ENCODE data around the gene HEPACAM2.
A peak's percentile ranks its signal among the peaks of the same experiment; 100 is the strongest.

HEPACAM2 gene

DNA sequence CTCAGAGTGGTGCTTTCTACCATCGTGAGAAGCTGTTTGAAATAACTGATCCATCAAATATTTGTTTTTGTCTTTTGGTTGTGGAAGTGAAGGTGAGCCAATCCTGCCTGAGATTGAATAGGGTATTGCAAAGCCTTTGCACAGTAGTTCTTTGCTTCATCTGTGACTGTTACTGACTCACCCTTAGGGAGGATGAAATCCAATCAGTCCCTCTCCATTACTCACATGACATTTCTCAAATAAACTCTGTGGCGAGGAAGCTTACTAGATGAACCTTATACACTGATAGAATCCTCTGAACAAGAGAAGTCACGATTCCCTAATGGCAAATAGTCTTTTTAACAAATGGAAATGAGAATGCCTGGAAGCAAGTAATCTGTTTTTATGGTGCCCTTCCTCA, 31.9 kb downstream of the HEPACAM2 start:
- TF ChIP-seq, protein P1, sequence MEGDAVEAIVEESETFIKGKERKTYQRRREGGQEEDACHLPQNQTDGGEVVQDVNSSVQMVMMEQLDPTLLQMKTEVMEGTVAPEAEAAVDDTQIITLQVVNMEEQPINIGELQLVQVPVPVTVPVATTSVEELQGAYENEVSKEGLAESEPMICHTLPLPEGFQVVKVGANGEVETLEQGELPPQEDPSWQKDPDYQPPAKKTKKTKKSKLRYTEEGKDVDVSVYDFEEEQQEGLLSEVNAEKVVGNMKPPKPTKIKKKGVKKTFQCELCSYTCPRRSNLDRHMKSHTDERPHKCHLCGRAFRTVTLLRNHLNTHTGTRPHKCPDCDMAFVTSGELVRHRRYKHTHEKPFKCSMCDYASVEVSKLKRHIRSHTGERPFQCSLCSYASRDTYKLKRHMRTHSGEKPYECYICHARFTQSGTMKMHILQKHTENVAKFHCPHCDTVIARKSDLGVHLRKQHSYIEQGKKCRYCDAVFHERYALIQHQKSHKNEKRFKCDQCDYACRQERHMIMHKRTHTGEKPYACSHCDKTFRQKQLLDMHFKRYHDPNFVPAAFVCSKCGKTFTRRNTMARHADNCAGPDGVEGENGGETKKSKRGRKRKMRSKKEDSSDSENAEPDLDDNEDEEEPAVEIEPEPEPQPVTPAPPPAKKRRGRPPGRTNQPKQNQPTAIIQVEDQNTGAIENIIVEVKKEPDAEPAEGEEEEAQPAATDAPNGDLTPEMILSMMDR (conservative IDR thresholded peaks at IDR 0.05; ENCODE audit: low read depth), result no peak
- DNase-seq (ENCODE audit: low spot score), result peak; percentile 43
- ChIA-PET POLR2A (ENCODE audit: low non-redundant PET) (no interaction called here), CTCF (no interaction called here)
- no peak overlapping the region for H3K27ac ChIP-seq

DNA sequence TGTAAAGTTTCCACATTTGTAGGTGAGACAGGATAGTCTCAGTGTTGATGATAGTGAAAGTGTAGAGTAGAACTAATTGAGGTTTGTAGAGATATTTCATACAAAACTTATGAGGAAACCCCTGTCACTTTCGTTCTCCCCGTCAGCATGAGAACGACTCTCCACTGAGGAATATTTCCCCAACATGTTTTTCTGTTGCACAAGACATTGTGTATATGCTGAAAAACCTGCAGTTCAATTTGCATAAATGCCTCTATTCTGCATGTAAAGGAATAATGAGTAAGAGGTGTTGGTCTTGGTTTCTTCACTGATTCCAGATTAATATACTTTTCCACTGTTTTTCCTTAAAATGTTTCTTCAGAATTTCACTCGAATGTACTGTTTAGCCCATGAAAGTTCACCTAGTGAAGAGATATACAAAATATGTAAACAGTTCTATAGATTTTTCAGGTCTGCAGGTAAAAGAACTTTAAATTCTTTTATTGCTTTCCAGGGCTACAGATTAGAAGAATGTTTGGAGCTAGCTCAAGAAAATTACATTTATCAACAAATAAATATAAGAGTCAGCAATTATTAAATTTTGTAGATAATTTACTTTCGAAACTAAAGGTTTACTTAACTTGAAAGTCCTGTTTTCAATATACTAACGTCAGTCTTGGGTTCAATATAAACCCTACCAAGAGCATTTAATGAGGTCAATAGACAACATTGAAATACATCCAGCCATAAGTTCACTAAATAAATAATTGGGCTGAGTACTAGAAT, 37.2 kb downstream of the HEPACAM2 start:
- DNase-seq (ENCODE audit: low spot score), result no peak
- no peak overlapping the region for H3K27ac ChIP-seq
- CTCF ChIA-PET, result no interaction called here
- TF ChIP-seq, protein P1 (conservative IDR thresholded peaks at IDR 0.05; ENCODE audit: low read depth), result no peak
- POLR2A ChIA-PET (ENCODE audit: low non-redundant PET), result no interaction called here

DNA sequence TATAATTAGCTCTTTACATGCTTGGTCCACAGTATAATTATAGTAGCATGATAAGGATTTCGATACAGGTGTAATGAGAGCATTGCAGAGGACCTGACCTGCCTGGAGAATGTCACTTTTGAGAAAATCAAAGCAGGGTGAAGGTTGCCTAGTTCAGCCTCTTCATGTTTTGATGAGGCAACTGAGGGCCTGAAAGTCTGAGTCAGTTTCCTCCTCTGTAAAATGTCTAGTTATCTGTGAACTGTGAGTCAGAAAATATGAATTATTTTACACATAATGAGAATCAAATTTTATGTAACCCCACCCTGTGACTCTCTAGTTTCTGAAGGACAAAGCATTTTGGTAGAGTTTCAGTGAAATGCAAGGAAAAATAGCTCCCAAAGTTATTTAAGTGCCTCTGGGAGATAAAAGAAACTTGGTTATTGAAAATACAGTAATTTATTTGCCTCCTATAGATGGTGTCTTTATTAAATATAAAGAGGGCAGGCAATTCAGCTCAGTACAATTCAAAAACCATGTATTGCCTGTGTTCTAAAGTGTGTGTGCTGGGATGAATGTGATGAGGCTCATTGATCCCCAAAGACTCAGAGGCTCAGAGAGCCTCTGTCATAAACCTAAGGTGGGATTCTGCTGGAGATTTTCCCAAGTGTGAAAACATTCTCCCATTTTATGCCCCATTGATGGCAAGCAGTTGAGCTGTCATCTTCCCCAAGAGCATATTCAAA, 40.8 kb downstream of the HEPACAM2 start:
- peak; percentile 33 for DNase-seq (ENCODE audit: low spot score)
- H3K27ac ChIP-seq, result no peak overlapping the region
- ChIA-PET CTCF (interaction anchor here (0.6 kb wide), 1 partner anchor 153 kb away, joined by 3 read pairs; no protein-coding TSS in a partner anchor), POLR2A (ENCODE audit: low non-redundant PET) (no interaction called here)
- TF ChIP-seq, protein P1 (conservative IDR thresholded peaks at IDR 0.05; ENCODE audit: low read depth), result no peak

DNA sequence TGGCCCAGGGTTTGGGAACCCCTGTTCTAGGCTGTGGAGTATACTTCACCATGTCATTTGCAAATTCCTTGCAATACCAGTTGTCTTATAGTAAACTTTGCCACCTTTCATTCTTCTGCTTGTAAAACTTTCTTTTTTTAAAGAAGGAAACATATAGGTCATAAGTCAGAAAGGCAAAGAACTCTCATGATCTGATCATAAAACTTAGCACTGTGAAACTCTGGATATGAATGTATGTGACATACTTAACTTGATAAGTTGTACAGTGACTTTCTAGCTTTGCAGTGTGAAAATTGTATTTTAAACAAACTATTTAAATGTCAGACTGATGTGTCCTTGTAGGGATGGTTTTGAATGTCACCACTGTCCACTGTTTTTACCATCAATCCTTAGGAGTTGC, 47.1 kb downstream of the HEPACAM2 start:
- H3K27ac ChIP-seq, result no peak overlapping the region
- POLR2A ChIA-PET (ENCODE audit: low non-redundant PET), result no interaction called here
- TF ChIP-seq, protein P1 (conservative IDR thresholded peaks at IDR 0.05; ENCODE audit: low read depth), result no peak
- DNase-seq (ENCODE audit: low spot score), result no peak
- CTCF ChIA-PET, result interaction anchor here (0.8 kb wide), 1 partner anchor 48 kb away, joined by 3 read pairs; no protein-coding TSS in a partner anchor

DNA sequence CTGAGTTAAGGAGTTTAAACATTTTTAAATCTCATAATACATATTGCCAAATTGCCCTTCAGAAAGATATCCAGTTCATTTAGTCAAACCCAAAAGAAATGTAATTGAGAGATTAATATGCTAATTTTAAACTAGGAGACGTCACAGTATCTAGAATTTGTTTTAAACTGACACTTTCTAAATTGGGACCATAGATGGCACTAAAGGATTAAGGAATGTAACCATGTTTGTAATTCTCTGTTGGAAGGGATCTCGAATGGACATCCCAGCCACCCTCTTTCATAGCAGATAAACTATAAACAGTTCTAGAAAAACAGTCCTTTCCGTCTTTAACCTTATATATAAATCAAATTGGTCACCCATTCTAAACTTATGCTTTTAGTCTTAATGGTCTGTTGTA, 48.1 kb downstream of the HEPACAM2 start:
- peak; percentile 32 for DNase-seq (ENCODE audit: low spot score)
- H3K27ac ChIP-seq, result no peak overlapping the region
- TF ChIP-seq, protein P1 (conservative IDR thresholded peaks at IDR 0.05; ENCODE audit: low read depth), result peak; percentile 37
- POLR2A ChIA-PET (ENCODE audit: low non-redundant PET), result no interaction called here
- CTCF ChIA-PET, result interaction anchor here (0.7 to 1.0 kb wide), 3 partner anchors 39 to 50 kb away, joined by 3 to 4 read pairs (median 3); no protein-coding TSS in a partner anchor

DNA sequence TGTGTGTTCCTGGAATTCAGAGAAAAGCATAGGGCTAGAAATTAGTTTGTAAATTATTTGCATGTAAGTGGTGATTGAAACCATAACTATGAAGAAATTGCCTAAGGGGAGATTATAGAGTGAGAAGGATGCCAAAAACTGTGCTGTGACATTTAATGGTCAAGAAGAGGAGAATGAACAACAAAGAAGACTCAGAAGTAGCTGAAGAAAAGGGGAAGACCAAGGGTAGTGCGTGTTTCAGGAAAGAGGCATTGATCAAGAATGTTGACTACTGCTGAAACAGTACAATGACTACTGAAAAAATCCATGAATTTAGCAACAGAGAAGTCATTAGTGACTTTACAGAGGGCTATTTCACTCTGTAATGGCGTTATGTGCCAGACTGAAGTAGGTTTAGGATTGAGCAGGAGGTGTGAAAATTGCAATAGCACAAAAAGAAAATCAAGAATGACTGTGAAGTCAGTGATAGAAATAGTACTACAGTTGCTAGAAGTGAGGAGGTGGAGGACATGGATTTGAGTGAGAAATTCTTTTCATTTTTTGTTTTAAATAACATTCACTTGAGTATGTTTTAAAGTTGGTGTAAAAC, 49.2 kb downstream of the HEPACAM2 start:
- ChIA-PET CTCF (no interaction called here), POLR2A (ENCODE audit: low non-redundant PET) (no interaction called here)
- DNase-seq (ENCODE audit: low spot score), result no peak
- TF ChIP-seq, protein P1 (conservative IDR thresholded peaks at IDR 0.05; ENCODE audit: low read depth), result no peak
- H3K27ac ChIP-seq, result no peak overlapping the region
